Ovary (tissue), 9 donors: ENCODE measurements around the gene POLE3. TPM values are rescaled to one million over a fixed set of nuclear protein-coding genes. Genes with fewer than 3 reads are reported as not detected.
"Not testable (repeated sequence)": the region's sequence is repeated elsewhere in the genome, so short reads cannot be mapped to it uniquely, and the experiment has no call there.

ENCODE experiments used
- DNase-seq, 5 donors: peaks; one replicate each; pipeline ENCODE4 v3.0.0-alpha.2; 2019 to 2020
- H3K27ac ChIP-seq, 2 donors: fragments of 200-600 bp; one replicate each; pipeline versions ENCODE4 v1.5.1 to v1.8.0; 2019 to 2022
- H3K27me3 ChIP-seq: fragments of 200-600 bp; one replicate; pipeline ENCODE4 v1.8.0; 2022
- H3K36me3 ChIP-seq: fragments of 200-600 bp; sonication (generic); one replicate; pipeline ENCODE4 v1.5.1; 2019
- H3K4me1 ChIP-seq: one replicate; pipeline ENCODE4 v1.8.1; 2013; ENCODE audit warnings: mild to moderate bottlenecking, moderate library complexity; ENCODE audit not compliant: insufficient read depth
- H3K4me3 ChIP-seq: fragments of 200-600 bp; sonication (generic); one replicate; pipeline ENCODE4 v1.5.1; 2017
- H3K9me3 ChIP-seq, 2 donors: fragments of 200-600 bp in 1 of 2; sonication (generic) in 1 of 2; one replicate each; pipeline versions ENCODE4 v1.5.1 to v1.8.1; 2013 to 2019; ENCODE audit warnings: mild to moderate bottlenecking in 1 of 2, moderate library complexity in 1 of 2
- CTCF ChIP-seq, 3 donors: fragments of 450-650 bp in 2 of 3; fragments of 200-600 bp in 1 of 3; IDR thresholded peaks; one replicate each; pipeline versions ENCODE4 v1.5.1 to v1.8.0; 2016 to 2022; ENCODE audit warnings: antibody characterized with exemption in 3 of 3, mild to moderate bottlenecking in 1 of 3
- EP300 ChIP-seq: sonication (generic); formaldehyde crosslinking; IDR thresholded peaks from one replicate; pipeline ENCODE4 v1.6.1; 2017; ENCODE audit warnings: antibody characterized with exemption
- POLR2A ChIP-seq: fragments of 450-650 bp; IDR thresholded peaks from one replicate; pipeline ENCODE4 v1.6.1; 2017; ENCODE audit warnings: antibody characterized with exemption, mild to moderate bottlenecking, moderate library complexity
- WGBS, 3 donors: extraction: QIAGEN DNeasy Blood & Tissue Kit in 1 of 3; methylation state at CpG; one replicate each; pipeline versions ENCODE4 v1.1.5 to v1.1.7; 2013 to 2017; 5-methylcytosine and 5-hydroxymethylcytosine counted together
- intact Hi-C, 4 donors: fragments of 100-400 bp; cut with DNase I; formaldehyde crosslinking; loops; one replicate each; pipeline versions ENCODE4 v1.11.0 to v1.15.1; 2022 to 2023
- polyA plus RNA-seq, 2 donors: library from polyadenylated mRNA; stranded (reverse); fragments of 200-250 nt in 1 of 2; fragments of 350-450 nt in 1 of 2; fragmentation: Illumina TruSeq in 1 of 2; extraction: RNeasy Lipid Tissue Mini Kit (QIAGEN cat#74804) in 1 of 2; gene quantifications; one replicate each; pipeline ENCODE4 v1.2.3, GENCODE V29; 2013 to 2014
- total RNA-seq, 7 donors: library from RNA; depleted of rRNA in 2 of 7; stranded (reverse); fragments of >200 nt in 2 of 7; fragmentation: NEBNext Ultra II Directional in 3 of 7; extraction: Animal tissue kit (Norgen Biotek cat#: 25700) in 3 of 7; gene quantifications; one replicate each; pipeline versions ENCODE4 v1.1.0 to v1.2.4, GENCODE V29; 2016 to 2023
- donor health status: DM: no; HTN: no; CAD: no; lungs with moderate emphysema.
- donor health status: DM: no; HTN: no; CAD: no.
- donor health status: Bipolar disorder and iron deficiency.
- donor health status: DM: yes; HTN: yes; CAD: no.
- donor health status: DM: no; HTN: no; CAD: no.
- donor health status: DM: yes; HTN: yes; CAD: no.

POLE3 gene
- total and polyA plus RNA-seq, 9 donors, result 12.3 to 53.6 (median 25.9) TPM

- intact Hi-C loops, result no loop called here
- no peak overlapping the region for H3K4me3 ChIP-seq
- WGBS, 3 donors, result 52 to 64% (median 57%) methylated on average over 4 of the region's 4 CpGs
- DNase-seq, result no peak
- TF ChIP-seq EP300, result no peak
- TF ChIP-seq POLR2A, result no peak
- no peak for TF ChIP-seq CTCF (IDR thresholded peaks at IDR 0.05)
- H3K27ac ChIP-seq, result no peak overlapping the region
- no peaks in the 10 kb centered on the region for H3K9me3 ChIP-seq
- peaks cover 13% of the 10 kb centered on the region for H3K4me1 ChIP-seq
- no peaks in the 10 kb centered on the region for H3K36me3 ChIP-seq
- H3K27me3 ChIP-seq, result no peaks in the 10 kb centered on the region
Measured at GRCh38 chr9:113452113-113452605, 41.7 kb upstream of the POLE3 start.

GRCh38 chr9:113449376-113449775 lies 38.9 kb upstream of the POLE3 start:
- WGBS, 3 donors, result 49 to 66% (median 62%) methylated on average over 2 of the region's 2 CpGs

GRCh38 chr9:113446323-113446740 lies 35.9 kb upstream of the POLE3 start:
- TF ChIP-seq EP300 (no peak), CTCF (IDR thresholded peaks at IDR 0.05) (peak; percentile 47 to 78 (median 63))
- H3K27ac ChIP-seq, result no peak overlapping the region
- no peak overlapping the region for H3K4me3 ChIP-seq
- no peaks in the 10 kb centered on the region for H3K27me3 ChIP-seq
- H3K36me3 ChIP-seq, result no peaks in the 10 kb centered on the region
- intact Hi-C loops, result loop anchor here (2.0 to 5.0 kb wide), 4 partner anchors 140 to 211 kb away; no protein-coding TSS in a partner anchor
- H3K9me3 ChIP-seq, result no peaks in the 10 kb centered on the region
- no peak for DNase-seq
- WGBS, 3 donors, result 58 to 64% (median 63%) methylated on average over 3 of the region's 3 CpGs
- H3K4me1 ChIP-seq, result no peaks in the 10 kb centered on the region

More at GRCh38 chr9:113449376-113449775, 38.9 kb upstream of the POLE3 start:
- Histone ChIP-seq H3K4me1 (peaks cover 3% of the 10 kb centered on the region), H3K27ac (no peak overlapping the region), H3K36me3 (no peaks in the 10 kb centered on the region), H3K9me3 (no peaks in the 10 kb centered on the region), H3K4me3 (no peak overlapping the region), H3K27me3 (no peaks in the 10 kb centered on the region)
- no peak for DNase-seq
- no peak for TF ChIP-seq CTCF (IDR thresholded peaks at IDR 0.05)
- TF ChIP-seq POLR2A, result no peak
- TF ChIP-seq EP300, result no peak
- intact Hi-C loops, result loop anchor here (2.0 to 5.0 kb wide), 4 partner anchors 138 to 208 kb away; no protein-coding TSS in a partner anchor

- TF ChIP-seq POLR2A, result no peak
- TF ChIP-seq EP300, result no peak
- TF ChIP-seq CTCF (IDR thresholded peaks at IDR 0.05), result no peak
- no peak overlapping the region for H3K4me3 ChIP-seq
- H3K4me1 ChIP-seq, result no peaks in the 10 kb centered on the region
- 82 to 93% (median 83%) methylated on average over 2 of the region's 2 CpGs for WGBS, 3 donors
- H3K27me3 ChIP-seq, result no peaks in the 10 kb centered on the region
- intact Hi-C loops, result loop anchor here in 3 of 4 donors (5.0 kb wide), 2 partner anchors 143 to 213 kb away; no protein-coding TSS in a partner anchor
- H3K27ac ChIP-seq, result no peak overlapping the region
- DNase-seq, result no peak
- H3K9me3 ChIP-seq, result no peaks in the 10 kb centered on the region
- no peaks in the 10 kb centered on the region for H3K36me3 ChIP-seq
Measured at GRCh38 chr9:113444736-113445135, 34.3 kb upstream of the POLE3 start.

GRCh38 chr9:113437716-113438115 lies 27.2 kb upstream of the POLE3 start:
- intact Hi-C loops, result loop anchor here in 1 of 4 donors (5.0 kb wide), 1 partner anchor 230 kb away; no protein-coding TSS in a partner anchor

More at GRCh38 chr9:113437716-113438115, 27.2 kb upstream of the POLE3 start:
- not testable (repeated sequence) for H3K4me1 ChIP-seq, H3K27me3 ChIP-seq, DNase-seq, H3K36me3 ChIP-seq, H3K9me3 ChIP-seq, H3K27ac ChIP-seq, H3K4me3 ChIP-seq
- WGBS, 3 donors, result 88 to 97% (median 89%) methylated on average over 1 of the region's 1 CpG
